Hepatocyte (in vitro differentiated cells): Measurements from ENCODE around the gene LDB2. TPM values are rescaled to one million over a fixed set of nuclear protein-coding genes. Genes with fewer than 3 reads are reported as not detected.

Experiments
- DNase-seq: peaks from one replicate; pipeline ENCODE4 v3.0.0-alpha.2; 2016; ENCODE audit warnings: low spot score
- H2AFZ ChIP-seq: fragments of 200-600 bp; sonication (generic); 2 replicates; pipeline ENCODE4 v1.6.0; 2016; ENCODE audit warnings: antibody characterized with exemption, mild to moderate bottlenecking
- H3K27ac ChIP-seq: fragments of 200-600 bp; sonication (generic); 2 replicates; pipeline ENCODE4 v1.5.1; 2016; ENCODE audit warnings: mild to moderate bottlenecking
- H3K27me3 ChIP-seq: fragments of 200-600 bp; sonication (generic); 2 replicates; pipeline ENCODE4 v1.6.1; 2016
- H3K36me3 ChIP-seq: fragments of 200-600 bp; sonication (generic); replicated peaks from 2 replicates; pipeline ENCODE4 v1.5.1; 2016; ENCODE audit warnings: low read depth; ENCODE audit not compliant: insufficient read depth
- H3K4me1 ChIP-seq: fragments of 200-600 bp; sonication (generic); 2 replicates; pipeline ENCODE4 v1.5.1; 2016; ENCODE audit warnings: mild to moderate bottlenecking, moderate library complexity; ENCODE audit not compliant: insufficient read depth
- H3K4me2 ChIP-seq: fragments of 200-600 bp; sonication (generic); 2 replicates; pipeline ENCODE4 v1.6.0; 2016
- H3K4me3 ChIP-seq: fragments of 200-600 bp; sonication (generic); 2 replicates; pipeline ENCODE4 v1.5.1; 2016; ENCODE audit warnings: mild to moderate bottlenecking
- H3K79me2 ChIP-seq: fragments of 200-600 bp; sonication (generic); 2 replicates; pipeline ENCODE4 v1.6.0; 2017; ENCODE audit warnings: mild to moderate bottlenecking
- H3K9me2 ChIP-seq: fragments of 200-600 bp; sonication (generic); replicated peaks from 2 replicates; pipeline ENCODE4 v1.6.0; 2017; ENCODE audit warnings: mild to moderate bottlenecking; ENCODE audit not compliant: insufficient read depth
- H3K9me3 ChIP-seq: fragments of 200-600 bp; sonication (generic); 2 replicates; pipeline ENCODE4 v1.5.1; 2016; ENCODE audit warnings: low read depth, mild to moderate bottlenecking
- H4K20me1 ChIP-seq: fragments of 200-600 bp; sonication (generic); 2 replicates; pipeline ENCODE4 v1.6.0; 2016; ENCODE audit warnings: mild to moderate bottlenecking; ENCODE audit not compliant: insufficient read depth, poor library complexity, severe bottlenecking
- CTCF ChIP-seq: fragments of 200-600 bp; sonication (generic); IDR thresholded peaks from 2 replicates; pipeline ENCODE4 v1.5.1; 2016; ENCODE audit warnings: antibody characterized with exemption, mild to moderate bottlenecking; ENCODE audit not compliant: poor library complexity
- EZH2 ChIP-seq: fragments of 200-600 bp; sonication (generic); IDR thresholded peaks from 2 replicates; pipeline ENCODE4 v1.6.1; 2016; ENCODE audit warnings: antibody characterized with exemption, mild to moderate bottlenecking, borderline replicate concordance
- EZH2phosphoT487 ChIP-seq: fragments of 200-600 bp; sonication (generic); IDR thresholded peaks from one replicate; pipeline ENCODE4 v1.6.1; 2018; ENCODE audit warnings: antibody characterized with exemption, mild to moderate bottlenecking, low read depth, moderate library complexity; ENCODE audit not compliant: unreplicated experiment, severe bottlenecking
- WGBS: methylation state at CpG from one replicate; pipeline ENCODE4 v1.1.6; 2016; ENCODE audit warnings: low lambda C conversion rate; ENCODE audit errors: missing lambda C conversion rate; 5-methylcytosine and 5-hydroxymethylcytosine counted together
- polyA plus RNA-seq: library from polyadenylated mRNA; unstranded; fragments of >200 nt; fragmentation: Nextera tagmentation; extraction: Ambion mirVana; gene quantifications from 2 replicates; pipeline ENCODE4 v1.2.1, GENCODE V29; 2016
- total RNA-seq: library from RNA; depleted of rRNA; stranded (reverse); fragments of >200 nt; gene quantifications from 2 replicates; pipeline ENCODE4 v1.2.3, GENCODE V29; 2014

Gene LDB2
- total and polyA plus RNA-seq, 2 experiments from 2014 or later = 8.7 to 20.3 TPM

- no peaks in the 10 kb centered on the region for H3K4me1 ChIP-seq
- H3K9me2 ChIP-seq = no peaks in the 10 kb centered on the region
- no peak for DNase-seq
- no peaks in the 10 kb centered on the region for H3K9me3 ChIP-seq
- no peak overlapping the region for H3K4me3 ChIP-seq
- H3K79me2 ChIP-seq = no peaks in the 10 kb centered on the region
- no peaks in the 10 kb centered on the region for H3K27me3 ChIP-seq
- WGBS = 77% methylated on average over 5 of the region's 5 CpGs
- TF ChIP-seq EZH2phosphoT487 (no peak), EZH2 (no peak), CTCF (no peak)
- no peaks in the 10 kb centered on the region for H4K20me1 ChIP-seq
- H3K36me3 ChIP-seq = no peaks in the 10 kb centered on the region
- H3K4me2 ChIP-seq = no peak overlapping the region
- no peak overlapping the region for H3K27ac ChIP-seq
- H2AFZ ChIP-seq = no peak overlapping the region
Observed at GRCh38 chr4:16608123-16608522, 290.3 kb downstream of the LDB2 start.

- H3K9me3 ChIP-seq = no peaks in the 10 kb centered on the region
- H3K79me2 ChIP-seq = no peaks in the 10 kb centered on the region
- 87% methylated on average over 7 of the region's 7 CpGs for WGBS
- no peaks in the 10 kb centered on the region for H3K36me3 ChIP-seq
- H3K27ac ChIP-seq = no peak overlapping the region
- H2AFZ ChIP-seq = no peak overlapping the region
- no peaks in the 10 kb centered on the region for H4K20me1 ChIP-seq
- H3K4me3 ChIP-seq = no peak overlapping the region
- no peak overlapping the region for H3K4me2 ChIP-seq
- H3K27me3 ChIP-seq = no peaks in the 10 kb centered on the region
- H3K9me2 ChIP-seq = no peaks in the 10 kb centered on the region
- H3K4me1 ChIP-seq = no peaks in the 10 kb centered on the region
- DNase-seq = no peak
- TF ChIP-seq EZH2phosphoT487 (no peak), EZH2 (no peak), CTCF (no peak)
Observed at GRCh38 chr4:16607241-16608066, 291.0 kb downstream of the LDB2 start.

GRCh38 chr4:16606691-16607090 lies 291.8 kb downstream of the LDB2 start:
- no peak overlapping the region for H3K27ac ChIP-seq
- no peak for DNase-seq
- H3K79me2 ChIP-seq = no peaks in the 10 kb centered on the region
- no peak overlapping the region for H3K4me3 ChIP-seq
- H4K20me1 ChIP-seq = no peaks in the 10 kb centered on the region
- H3K27me3 ChIP-seq = no peaks in the 10 kb centered on the region
- no peaks in the 10 kb centered on the region for H3K9me2 ChIP-seq
- TF ChIP-seq EZH2 = no peak
- no peak overlapping the region for H3K4me2 ChIP-seq
- no peak overlapping the region for H2AFZ ChIP-seq
- H3K9me3 ChIP-seq = no peaks in the 10 kb centered on the region
- no peaks in the 10 kb centered on the region for H3K4me1 ChIP-seq
- 85% methylated on average over 2 of the region's 2 CpGs for WGBS
- H3K36me3 ChIP-seq = no peaks in the 10 kb centered on the region

GRCh38 chr4:16603178-16603577 lies 295.3 kb downstream of the LDB2 start:
- Histone ChIP-seq H3K27me3 (no peaks in the 10 kb centered on the region), H3K4me2 (no peak overlapping the region), H3K79me2 (no peaks in the 10 kb centered on the region), H3K4me3 (no peak overlapping the region), H3K27ac (no peak overlapping the region), H2AFZ (no peak overlapping the region), H3K36me3 (no peaks in the 10 kb centered on the region), H3K4me1 (peaks cover 3% of the 10 kb centered on the region), H4K20me1 (no peaks in the 10 kb centered on the region), H3K9me3 (no peaks in the 10 kb centered on the region), H3K9me2 (no peaks in the 10 kb centered on the region)
- TF ChIP-seq EZH2 = no peak
- WGBS = 71% methylated on average over 4 of the region's 4 CpGs
- DNase-seq = no peak
